ENCODE results near the gene CRELD2. TPM values are rescaled to one million over a fixed set of nuclear protein-coding genes. Genes with fewer than 3 reads are reported as not detected.

The CRELD2 gene
- total RNA-seq, 1 donor from 2014 or later: 43.8 TPM

DNA sequence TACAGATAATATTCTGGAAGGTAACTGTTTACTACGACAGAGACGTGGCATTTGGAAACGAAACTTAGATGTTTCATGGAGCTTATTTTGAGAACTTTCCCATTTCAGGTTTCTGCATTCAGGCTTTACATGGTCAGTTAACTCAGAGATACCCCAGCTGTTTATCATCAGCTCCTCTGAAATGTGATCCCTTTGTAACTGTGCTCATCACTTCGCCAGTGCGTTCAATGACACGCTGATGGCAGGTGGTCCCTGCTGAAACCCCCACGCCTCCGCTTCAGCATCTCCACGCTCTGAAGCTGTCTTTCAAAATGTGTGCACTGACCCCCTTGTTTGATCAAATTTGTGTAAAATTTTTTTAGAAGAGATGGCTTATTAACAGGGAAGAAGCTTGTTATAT, 30.7 kb upstream of the CRELD2 start:
- H3K27ac Mint-ChIP-seq (ENCODE audit: unreplicated experiment): no peak overlapping the region
- DNase-seq (ENCODE audit: low read depth, low spot score): no peak
- no peaks in the 10 kb centered on the region for H3K9me3 Mint-ChIP-seq
- TF ChIP-seq, protein P1, sequence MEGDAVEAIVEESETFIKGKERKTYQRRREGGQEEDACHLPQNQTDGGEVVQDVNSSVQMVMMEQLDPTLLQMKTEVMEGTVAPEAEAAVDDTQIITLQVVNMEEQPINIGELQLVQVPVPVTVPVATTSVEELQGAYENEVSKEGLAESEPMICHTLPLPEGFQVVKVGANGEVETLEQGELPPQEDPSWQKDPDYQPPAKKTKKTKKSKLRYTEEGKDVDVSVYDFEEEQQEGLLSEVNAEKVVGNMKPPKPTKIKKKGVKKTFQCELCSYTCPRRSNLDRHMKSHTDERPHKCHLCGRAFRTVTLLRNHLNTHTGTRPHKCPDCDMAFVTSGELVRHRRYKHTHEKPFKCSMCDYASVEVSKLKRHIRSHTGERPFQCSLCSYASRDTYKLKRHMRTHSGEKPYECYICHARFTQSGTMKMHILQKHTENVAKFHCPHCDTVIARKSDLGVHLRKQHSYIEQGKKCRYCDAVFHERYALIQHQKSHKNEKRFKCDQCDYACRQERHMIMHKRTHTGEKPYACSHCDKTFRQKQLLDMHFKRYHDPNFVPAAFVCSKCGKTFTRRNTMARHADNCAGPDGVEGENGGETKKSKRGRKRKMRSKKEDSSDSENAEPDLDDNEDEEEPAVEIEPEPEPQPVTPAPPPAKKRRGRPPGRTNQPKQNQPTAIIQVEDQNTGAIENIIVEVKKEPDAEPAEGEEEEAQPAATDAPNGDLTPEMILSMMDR (conservative IDR thresholded peaks at IDR 0.05): no peak
- H3K36me3 Mint-ChIP-seq (ENCODE audit: low read depth): peaks cover 80% of the 10 kb centered on the region
- peaks cover 2% of the 10 kb centered on the region for H3K4me1 Mint-ChIP-seq
- no peak overlapping the region for H3K4me3 Mint-ChIP-seq
- no peaks in the 10 kb centered on the region for H3K27me3 Mint-ChIP-seq (ENCODE audit: low read depth)

DNA sequence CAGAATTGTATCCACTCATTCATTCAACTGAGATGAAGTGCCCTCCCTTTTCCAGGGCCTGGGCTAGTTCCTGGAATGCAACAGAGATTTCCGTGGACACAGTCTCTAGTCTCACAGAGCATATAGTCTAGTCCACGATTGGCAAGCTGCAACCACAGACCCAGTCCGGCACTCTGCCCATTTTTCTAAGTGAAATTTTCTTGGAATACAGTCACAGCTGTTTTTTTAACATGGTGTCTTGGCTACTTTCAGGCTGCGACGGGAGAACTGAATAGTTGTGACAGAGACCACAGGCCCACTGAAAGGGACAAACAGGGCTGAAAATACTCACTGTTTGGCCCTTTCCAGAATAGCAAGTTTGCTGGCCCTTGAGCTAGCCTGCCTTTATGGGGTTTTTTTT, 29.4 kb upstream of the CRELD2 start:
- Mint-ChIP-seq H3K4me3 (no peak overlapping the region), H3K27ac (ENCODE audit: unreplicated experiment) (no peak overlapping the region)

DNA sequence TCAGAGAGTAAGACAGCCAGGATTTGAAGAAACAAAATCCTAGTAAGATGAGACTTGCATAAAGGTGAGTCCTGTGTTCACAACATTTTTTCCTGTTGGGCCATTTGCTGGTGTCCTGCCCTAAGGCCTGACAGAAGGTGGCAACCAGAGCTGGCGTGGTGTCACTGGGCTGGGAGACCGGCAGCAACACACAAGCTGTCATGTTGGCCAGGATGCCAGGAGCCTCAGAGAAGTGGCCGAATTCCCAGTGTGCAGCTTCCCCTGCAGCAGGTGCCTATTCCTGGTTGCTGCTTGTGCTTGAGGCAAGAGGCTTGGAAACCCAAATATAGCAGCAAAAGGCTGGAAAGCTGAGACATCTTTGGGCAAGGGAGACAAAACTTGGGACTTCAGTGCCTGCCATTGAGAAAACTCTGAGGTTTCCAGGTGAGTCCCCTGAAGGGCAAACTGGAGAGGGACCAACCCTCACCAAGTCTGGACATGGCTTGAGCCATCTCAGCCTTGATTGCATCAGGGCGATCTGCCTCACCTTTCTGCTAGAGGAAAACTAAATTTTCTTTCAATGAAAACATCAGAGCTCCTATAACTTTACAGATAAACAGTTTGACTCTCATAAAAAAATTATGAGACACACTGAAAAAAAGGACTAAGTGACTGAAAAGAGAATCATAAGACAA, 26.1 kb upstream of the CRELD2 start:
- no peak for DNase-seq (ENCODE audit: low read depth, low spot score)
- no peak overlapping the region for H3K27ac Mint-ChIP-seq (ENCODE audit: unreplicated experiment)
- H3K36me3 Mint-ChIP-seq (ENCODE audit: low read depth): peaks cover 71% of the 10 kb centered on the region
- peaks cover 7% of the 10 kb centered on the region for H3K4me1 Mint-ChIP-seq
- no peak overlapping the region for H3K4me3 Mint-ChIP-seq
- H3K27me3 Mint-ChIP-seq (ENCODE audit: low read depth): no peaks in the 10 kb centered on the region
- H3K9me3 Mint-ChIP-seq: peaks cover 6% of the 10 kb centered on the region
- TF ChIP-seq, protein P1 (conservative IDR thresholded peaks at IDR 0.05): no peak

More for the DNA sequence above, 29.4 kb upstream of the CRELD2 start:
- TF ChIP-seq, protein P1 (conservative IDR thresholded peaks at IDR 0.05): no peak
- H3K4me1 Mint-ChIP-seq: peaks cover 1% of the 10 kb centered on the region
- DNase-seq (ENCODE audit: low read depth, low spot score): no peak
- no peaks in the 10 kb centered on the region for H3K27me3 Mint-ChIP-seq (ENCODE audit: low read depth)
- H3K36me3 Mint-ChIP-seq (ENCODE audit: low read depth): peaks cover 78% of the 10 kb centered on the region
- no peaks in the 10 kb centered on the region for H3K9me3 Mint-ChIP-seq

DNA sequence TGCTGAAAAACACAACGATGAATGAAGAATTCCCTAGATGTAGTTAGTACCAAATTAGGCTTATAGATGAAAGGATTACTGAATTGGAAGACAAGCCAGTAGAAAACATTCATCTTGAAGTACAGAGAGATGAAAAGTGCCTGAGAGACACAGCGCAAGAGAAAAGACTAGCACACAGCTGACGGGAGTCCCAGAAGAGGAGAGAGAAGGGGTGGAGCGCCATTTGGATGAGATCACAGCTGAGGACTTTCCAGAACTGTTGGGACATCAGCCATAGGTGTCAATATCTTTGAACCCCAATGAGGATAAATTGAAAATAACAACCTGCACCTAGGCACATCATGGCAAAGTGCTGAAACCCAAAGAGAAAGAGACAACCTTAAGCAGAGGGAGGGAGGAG, 25.4 kb upstream of the CRELD2 start:
- no peak for DNase-seq (ENCODE audit: low read depth, low spot score)
- peaks cover 7% of the 10 kb centered on the region for H3K4me1 Mint-ChIP-seq
- H3K4me3 Mint-ChIP-seq: no peak overlapping the region
- H3K9me3 Mint-ChIP-seq: peaks cover 6% of the 10 kb centered on the region
- no peak overlapping the region for H3K27ac Mint-ChIP-seq (ENCODE audit: unreplicated experiment)
- peaks cover 69% of the 10 kb centered on the region for H3K36me3 Mint-ChIP-seq (ENCODE audit: low read depth)
- TF ChIP-seq, protein P1 (conservative IDR thresholded peaks at IDR 0.05): no peak
- no peaks in the 10 kb centered on the region for H3K27me3 Mint-ChIP-seq (ENCODE audit: low read depth)

DNA sequence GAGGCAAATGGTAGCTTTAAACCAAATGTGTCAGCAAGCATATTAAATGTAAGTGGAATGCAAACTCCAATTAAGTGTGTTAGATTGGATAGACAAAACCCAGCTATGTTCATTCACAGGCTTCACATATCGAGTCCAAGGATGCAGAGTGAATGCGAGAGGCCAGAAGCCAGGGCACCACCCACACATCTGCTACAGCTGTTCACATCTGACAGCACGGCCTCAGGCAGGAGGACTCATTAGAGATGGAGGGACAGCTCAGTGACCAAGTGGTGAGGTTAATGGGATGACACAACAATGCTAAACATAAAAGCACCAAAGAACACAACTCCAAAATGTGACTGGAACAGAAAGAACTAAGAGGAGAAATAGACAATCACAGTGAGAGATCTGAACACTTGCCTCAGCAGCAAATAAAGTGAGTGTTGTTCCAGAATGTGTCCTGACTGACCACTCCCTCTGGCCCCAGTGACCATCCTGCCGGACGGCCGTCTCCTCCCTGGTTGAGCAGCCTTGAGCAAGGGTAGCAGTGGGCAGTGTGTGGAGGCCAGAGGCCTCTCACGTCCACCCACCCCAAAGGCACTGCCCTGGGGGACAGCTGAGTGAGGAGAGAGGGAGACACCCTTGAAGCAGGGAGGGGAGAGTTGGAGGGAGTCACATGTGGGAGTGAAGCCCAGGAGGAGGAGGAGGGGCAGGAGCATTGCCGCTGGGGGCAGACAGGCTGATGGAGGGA, 23.9 kb upstream of the CRELD2 start:
- TF ChIP-seq, protein P1 (conservative IDR thresholded peaks at IDR 0.05): no peak
- Mint-ChIP-seq H3K9me3 (peaks cover 6% of the 10 kb centered on the region), H3K27me3 (ENCODE audit: low read depth) (no peaks in the 10 kb centered on the region), H3K27ac (ENCODE audit: unreplicated experiment) (no peak overlapping the region), H3K4me1 (peaks cover 7% of the 10 kb centered on the region), H3K4me3 (no peak overlapping the region), H3K36me3 (ENCODE audit: low read depth) (peaks cover 61% of the 10 kb centered on the region)
- DNase-seq (ENCODE audit: low read depth, low spot score): no peak

All from neural crest cell (in vitro differentiated cells).